ENCODE measurements around the gene CADPS2. TPM values are rescaled to one million over a fixed set of nuclear protein-coding genes. Genes with fewer than 3 reads are reported as not detected.

Gene CADPS2
- total RNA-seq, 1 donor from 2014 or later = 10.1 TPM

- Mint-ChIP-seq H3K27ac (no peak overlapping the region), H3K36me3 (no peaks in the 10 kb centered on the region), H3K4me3 (no peak overlapping the region), H3K27me3 (peaks cover 5% of the 10 kb centered on the region), H3K4me1 (ENCODE audit: unreplicated experiment) (no peaks in the 10 kb centered on the region), H3K9me3 (no peaks in the 10 kb centered on the region)
- TF ChIP-seq CTCF (conservative IDR thresholded peaks at IDR 0.05) = no peak
- DNase-seq (ENCODE audit: extremely low spot score, unreplicated experiment) = no peak
Measured at GRCh38 chr7:122344303-122344620, 542.0 kb downstream of the CADPS2 start.

GRCh38 chr7:122343601-122344302 is 542.5 kb downstream of the CADPS2 start:
- peaks cover 5% of the 10 kb centered on the region for H3K27me3 Mint-ChIP-seq
- no peak for DNase-seq (ENCODE audit: extremely low spot score, unreplicated experiment)
- TF ChIP-seq CTCF (conservative IDR thresholded peaks at IDR 0.05) = no peak
- no peaks in the 10 kb centered on the region for H3K4me1 Mint-ChIP-seq (ENCODE audit: unreplicated experiment)
- no peaks in the 10 kb centered on the region for H3K36me3 Mint-ChIP-seq
- H3K27ac Mint-ChIP-seq = no peak overlapping the region
- H3K9me3 Mint-ChIP-seq = no peaks in the 10 kb centered on the region
- no peak overlapping the region for H3K4me3 Mint-ChIP-seq

- no peak for DNase-seq (ENCODE audit: extremely low spot score, unreplicated experiment)
- no peak for TF ChIP-seq CTCF (conservative IDR thresholded peaks at IDR 0.05)
- H3K9me3 Mint-ChIP-seq = no peaks in the 10 kb centered on the region
- H3K27ac Mint-ChIP-seq = no peak overlapping the region
- H3K4me1 Mint-ChIP-seq (ENCODE audit: unreplicated experiment) = no peaks in the 10 kb centered on the region
- peaks cover 13% of the 10 kb centered on the region for H3K27me3 Mint-ChIP-seq
- no peak overlapping the region for H3K4me3 Mint-ChIP-seq
- no peaks in the 10 kb centered on the region for H3K36me3 Mint-ChIP-seq
Measured at GRCh38 chr7:122340427-122340826, 545.8 kb downstream of the CADPS2 start.

GRCh38 chr7:122339145-122339904 is 546.9 kb downstream of the CADPS2 start:
- no peak overlapping the region for H3K27ac Mint-ChIP-seq
- no peak for TF ChIP-seq CTCF (conservative IDR thresholded peaks at IDR 0.05)
- no peak overlapping the region for H3K4me3 Mint-ChIP-seq
- no peaks in the 10 kb centered on the region for H3K4me1 Mint-ChIP-seq (ENCODE audit: unreplicated experiment)
- no peaks in the 10 kb centered on the region for H3K9me3 Mint-ChIP-seq
- no peaks in the 10 kb centered on the region for H3K36me3 Mint-ChIP-seq
- peaks cover 12% of the 10 kb centered on the region for H3K27me3 Mint-ChIP-seq
- DNase-seq (ENCODE audit: extremely low spot score, unreplicated experiment) = no peak

- Mint-ChIP-seq H3K27me3 (peaks cover 19% of the 10 kb centered on the region), H3K4me3 (no peak overlapping the region), H3K36me3 (no peaks in the 10 kb centered on the region), H3K4me1 (ENCODE audit: unreplicated experiment) (no peaks in the 10 kb centered on the region), H3K9me3 (no peaks in the 10 kb centered on the region), H3K27ac (no peak overlapping the region)
- TF ChIP-seq CTCF (conservative IDR thresholded peaks at IDR 0.05) = no peak
- DNase-seq (ENCODE audit: extremely low spot score, unreplicated experiment) = no peak
Measured at GRCh38 chr7:122337011-122337410, 549.2 kb downstream of the CADPS2 start.
